ENCODE data around the gene RACK1. TPM values are rescaled to one million over a fixed set of nuclear protein-coding genes. Genes with fewer than 3 reads are reported as not detected.

RACK1 gene
- total and polyA plus RNA-seq, 2 of the 13 experiments (the other 11 are each of a cell fraction or from before 2014, with no cell fraction given): 2,514 to 6,141 TPM

DNA sequence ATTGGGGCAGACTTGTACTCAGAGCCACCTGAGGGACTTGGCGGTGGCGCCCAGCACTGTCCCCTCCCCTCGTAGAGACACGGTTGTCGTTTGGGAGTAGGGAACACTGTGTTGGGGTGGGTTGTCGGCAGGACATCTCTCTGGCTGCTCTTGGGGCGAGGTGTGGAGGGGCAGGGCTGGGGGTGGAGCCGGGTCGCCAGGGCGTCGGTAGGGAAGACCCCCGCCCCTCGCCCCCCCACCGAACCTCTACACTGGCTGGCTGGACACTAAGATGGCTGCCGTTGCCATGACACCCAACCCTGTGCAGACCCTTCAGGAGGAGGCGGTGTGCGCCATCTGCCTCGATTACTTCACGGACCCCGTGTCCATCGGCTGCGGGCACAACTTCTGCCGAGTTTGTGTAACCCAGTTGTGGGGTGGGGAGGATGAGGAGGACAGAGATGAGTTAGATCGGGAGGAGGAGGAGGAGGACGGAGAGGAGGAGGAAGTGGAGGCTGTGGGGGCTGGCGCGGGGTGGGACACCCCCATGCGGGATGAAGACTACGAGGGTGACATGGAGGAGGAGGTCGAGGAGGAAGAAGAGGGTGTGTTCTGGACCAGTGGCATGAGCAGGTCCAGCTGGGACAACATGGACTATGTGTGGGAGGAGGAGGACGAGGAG is 19.8 kb downstream of the RACK1 start (continued):
- TF ChIP-seq, protein P1, sequence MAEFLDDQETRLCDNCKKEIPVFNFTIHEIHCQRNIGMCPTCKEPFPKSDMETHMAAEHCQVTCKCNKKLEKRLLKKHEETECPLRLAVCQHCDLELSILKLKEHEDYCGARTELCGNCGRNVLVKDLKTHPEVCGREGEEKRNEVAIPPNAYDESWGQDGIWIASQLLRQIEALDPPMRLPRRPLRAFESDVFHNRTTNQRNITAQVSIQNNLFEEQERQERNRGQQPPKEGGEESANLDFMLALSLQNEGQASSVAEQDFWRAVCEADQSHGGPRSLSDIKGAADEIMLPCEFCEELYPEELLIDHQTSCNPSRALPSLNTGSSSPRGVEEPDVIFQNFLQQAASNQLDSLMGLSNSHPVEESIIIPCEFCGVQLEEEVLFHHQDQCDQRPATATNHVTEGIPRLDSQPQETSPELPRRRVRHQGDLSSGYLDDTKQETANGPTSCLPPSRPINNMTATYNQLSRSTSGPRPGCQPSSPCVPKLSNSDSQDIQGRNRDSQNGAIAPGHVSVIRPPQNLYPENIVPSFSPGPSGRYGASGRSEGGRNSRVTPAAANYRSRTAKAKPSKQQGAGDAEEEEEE (CRISPR knock-in tag; IDR thresholded peaks at IDR 0.05; ENCODE audit: borderline replicate concordance): peak; percentile 23; the same call in 1 of the 2 replicates
- TF ChIP-seq KMT2B (CRISPR knock-in tag; IDR thresholded peaks at IDR 0.05) (no peak), YEATS4 (CRISPR knock-in tag; IDR thresholded peaks at IDR 0.05; ENCODE audit: borderline replicate concordance) (peak; percentile 2; the same call in 1 of the 2 replicates), PHF20 (CRISPR knock-in tag; IDR thresholded peaks at IDR 0.05) (no peak), YY1 (IDR thresholded peaks at IDR 0.05; ENCODE audit: insufficient read depth, insufficient replicate concordance, low read depth, low read length) (peak; percentile 87), HDAC1 (CRISPR knock-in tag; IDR thresholded peaks at IDR 0.05) (peak; percentile 50), ZNF788 (CRISPR knock-in tag; IDR thresholded peaks at IDR 0.05; ENCODE audit: borderline replicate concordance) (peak; percentile 7; the same call in 1 of the 2 replicates), NPAS2 (CRISPR knock-in tag; IDR thresholded peaks at IDR 0.05; ENCODE audit: borderline replicate concordance) (no peak), NCOA2 (CRISPR knock-in tag; IDR thresholded peaks at IDR 0.05) (no peak), SRSF4 (IDR thresholded peaks at IDR 0.05; ENCODE audit: low read depth, low read length, poor library complexity, severe bottlenecking) (no peak), WIZ (CRISPR knock-in tag; IDR thresholded peaks at IDR 0.05) (no peak), ZKSCAN1 (IDR thresholded peaks at IDR 0.05; ENCODE audit: low read length) (no peak), HES4 (CRISPR knock-in tag; IDR thresholded peaks at IDR 0.05; ENCODE audit: borderline replicate concordance) (no peak)
- TF ChIP-seq, protein P2, sequence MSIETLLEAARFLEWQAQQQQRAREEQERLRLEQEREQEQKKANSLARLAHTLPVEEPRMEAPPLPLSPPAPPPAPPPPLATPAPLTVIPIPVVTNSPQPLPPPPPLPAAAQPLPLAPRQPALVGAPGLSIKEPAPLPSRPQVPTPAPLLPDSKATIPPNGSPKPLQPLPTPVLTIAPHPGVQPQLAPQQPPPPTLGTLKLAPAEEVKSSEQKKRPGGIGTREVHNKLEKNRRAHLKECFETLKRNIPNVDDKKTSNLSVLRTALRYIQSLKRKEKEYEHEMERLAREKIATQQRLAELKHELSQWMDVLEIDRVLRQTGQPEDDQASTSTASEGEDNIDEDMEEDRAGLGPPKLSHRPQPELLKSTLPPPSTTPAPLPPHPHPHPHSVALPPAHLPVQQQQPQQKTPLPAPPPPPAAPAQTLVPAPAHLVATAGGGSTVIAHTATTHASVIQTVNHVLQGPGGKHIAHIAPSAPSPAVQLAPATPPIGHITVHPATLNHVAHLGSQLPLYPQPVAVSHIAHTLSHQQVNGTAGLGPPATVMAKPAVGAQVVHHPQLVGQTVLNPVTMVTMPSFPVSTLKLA (IDR thresholded peaks at IDR 0.05): no peak
- TF ChIP-seq, protein P3, sequence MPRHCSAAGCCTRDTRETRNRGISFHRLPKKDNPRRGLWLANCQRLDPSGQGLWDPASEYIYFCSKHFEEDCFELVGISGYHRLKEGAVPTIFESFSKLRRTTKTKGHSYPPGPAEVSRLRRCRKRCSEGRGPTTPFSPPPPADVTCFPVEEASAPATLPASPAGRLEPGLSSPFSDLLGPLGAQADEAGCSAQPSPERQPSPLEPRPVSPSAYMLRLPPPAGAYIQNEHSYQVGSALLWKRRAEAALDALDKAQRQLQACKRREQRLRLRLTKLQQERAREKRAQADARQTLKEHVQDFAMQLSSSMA (CRISPR knock-in tag; IDR thresholded peaks at IDR 0.05): 0 out of 2 replicates have a peak, but pooled peaks have one; percentile 3
- TF ChIP-seq, protein P4, sequence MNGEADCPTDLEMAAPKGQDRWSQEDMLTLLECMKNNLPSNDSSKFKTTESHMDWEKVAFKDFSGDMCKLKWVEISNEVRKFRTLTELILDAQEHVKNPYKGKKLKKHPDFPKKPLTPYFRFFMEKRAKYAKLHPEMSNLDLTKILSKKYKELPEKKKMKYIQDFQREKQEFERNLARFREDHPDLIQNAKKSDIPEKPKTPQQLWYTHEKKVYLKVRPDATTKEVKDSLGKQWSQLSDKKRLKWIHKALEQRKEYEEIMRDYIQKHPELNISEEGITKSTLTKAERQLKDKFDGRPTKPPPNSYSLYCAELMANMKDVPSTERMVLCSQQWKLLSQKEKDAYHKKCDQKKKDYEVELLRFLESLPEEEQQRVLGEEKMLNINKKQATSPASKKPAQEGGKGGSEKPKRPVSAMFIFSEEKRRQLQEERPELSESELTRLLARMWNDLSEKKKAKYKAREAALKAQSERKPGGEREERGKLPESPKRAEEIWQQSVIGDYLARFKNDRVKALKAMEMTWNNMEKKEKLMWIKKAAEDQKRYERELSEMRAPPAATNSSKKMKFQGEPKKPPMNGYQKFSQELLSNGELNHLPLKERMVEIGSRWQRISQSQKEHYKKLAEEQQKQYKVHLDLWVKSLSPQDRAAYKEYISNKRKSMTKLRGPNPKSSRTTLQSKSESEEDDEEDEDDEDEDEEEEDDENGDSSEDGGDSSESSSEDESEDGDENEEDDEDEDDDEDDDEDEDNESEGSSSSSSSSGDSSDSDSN (CRISPR knock-in tag; IDR thresholded peaks at IDR 0.05): peak; percentile 8; the same call in 1 of the 2 replicates
- TF ChIP-seq, protein P5, sequence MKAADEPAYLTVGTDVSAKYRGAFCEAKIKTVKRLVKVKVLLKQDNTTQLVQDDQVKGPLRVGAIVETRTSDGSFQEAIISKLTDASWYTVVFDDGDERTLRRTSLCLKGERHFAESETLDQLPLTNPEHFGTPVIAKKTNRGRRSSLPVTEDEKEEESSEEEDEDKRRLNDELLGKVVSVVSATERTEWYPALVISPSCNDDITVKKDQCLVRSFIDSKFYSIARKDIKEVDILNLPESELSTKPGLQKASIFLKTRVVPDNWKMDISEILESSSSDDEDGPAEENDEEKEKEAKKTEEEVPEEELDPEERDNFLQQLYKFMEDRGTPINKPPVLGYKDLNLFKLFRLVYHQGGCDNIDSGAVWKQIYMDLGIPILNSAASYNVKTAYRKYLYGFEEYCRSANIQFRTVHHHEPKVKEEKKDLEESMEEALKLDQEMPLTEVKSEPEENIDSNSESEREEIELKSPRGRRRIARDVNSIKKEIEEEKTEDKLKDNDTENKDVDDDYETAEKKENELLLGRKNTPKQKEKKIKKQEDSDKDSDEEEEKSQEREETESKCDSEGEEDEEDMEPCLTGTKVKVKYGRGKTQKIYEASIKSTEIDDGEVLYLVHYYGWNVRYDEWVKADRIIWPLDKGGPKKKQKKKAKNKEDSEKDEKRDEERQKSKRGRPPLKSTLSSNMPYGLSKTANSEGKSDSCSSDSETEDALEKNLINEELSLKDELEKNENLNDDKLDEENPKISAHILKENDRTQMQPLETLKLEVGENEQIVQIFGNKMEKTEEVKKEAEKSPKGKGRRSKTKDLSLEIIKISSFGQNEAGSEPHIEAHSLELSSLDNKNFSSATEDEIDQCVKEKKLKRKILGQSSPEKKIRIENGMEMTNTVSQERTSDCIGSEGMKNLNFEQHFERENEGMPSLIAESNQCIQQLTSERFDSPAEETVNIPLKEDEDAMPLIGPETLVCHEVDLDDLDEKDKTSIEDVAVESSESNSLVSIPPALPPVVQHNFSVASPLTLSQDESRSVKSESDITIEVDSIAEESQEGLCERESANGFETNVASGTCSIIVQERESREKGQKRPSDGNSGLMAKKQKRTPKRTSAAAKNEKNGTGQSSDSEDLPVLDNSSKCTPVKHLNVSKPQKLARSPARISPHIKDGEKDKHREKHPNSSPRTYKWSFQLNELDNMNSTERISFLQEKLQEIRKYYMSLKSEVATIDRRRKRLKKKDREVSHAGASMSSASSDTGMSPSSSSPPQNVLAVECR (CRISPR knock-in tag; IDR thresholded peaks at IDR 0.05; ENCODE audit: borderline replicate concordance): peak; percentile 81

Data from HepG2 (cell line).